GM23338 (cell line): ENCODE results near the gene KLHL21.

Source experiments
- CREB1 ChIP-seq: fragments of 250-450 bp; sonication (Bioruptor Pico); IDR thresholded peaks from 2 replicates; pipeline ENCODE4 v1.5.0; 2020; ENCODE audit warnings: low read depth, mild to moderate bottlenecking, moderate library complexity
- EZH2 ChIP-seq: fragments of 200-600 bp; sonication (generic); IDR thresholded peaks from one replicate; pipeline ENCODE4 v1.8.0; 2017; ENCODE audit warnings: antibody characterized with exemption, mild to moderate bottlenecking, low read depth; ENCODE audit not compliant: unreplicated experiment
- EZH2phosphoT487 ChIP-seq: fragments of 200-600 bp; sonication (generic); IDR thresholded peaks from one replicate; pipeline ENCODE4 v1.8.1; 2018; ENCODE audit warnings: antibody characterized with exemption; ENCODE audit not compliant: unreplicated experiment
- JUNB ChIP-seq: IDR thresholded peaks from one replicate; pipeline ENCODE4 v1.6.1; 2016; ENCODE audit warnings: antibody characterized with exemption; ENCODE audit not compliant: unreplicated experiment
- POLR2AphosphoS5 ChIP-seq: IDR thresholded peaks from 2 replicates; pipeline ENCODE4 v1.6.1; 2016; ENCODE audit warnings: antibody characterized with exemption, low read depth
- ZNF331 ChIP-seq: fragments of 250-450 bp; sonication (Bioruptor Pico); IDR thresholded peaks from 2 replicates; pipeline ENCODE4 v1.5.0; 2020; ENCODE audit warnings: low read depth, mild to moderate bottlenecking, moderate library complexity
- TF ChIP-seq, protein P1 (sequence below), 2 experiments: fragments of 200-600 bp in 1 of 2; sonication (generic) in 1 of 2; conservative IDR thresholded peaks; 2 replicates each; pipeline versions ENCODE4 v1.5.1 to v1.6.1; 2016 to 2017; ENCODE audit warnings: antibody characterized with exemption in 2 of 2, low read depth in 2 of 2, mild to moderate bottlenecking in 2 of 2, moderate library complexity in 1 of 2
- TF ChIP-seq, protein P2 (sequence below): IDR thresholded peaks from 2 replicates; pipeline ENCODE4 v1.6.1; 2016; ENCODE audit warnings: antibody characterized with exemption
- TF ChIP-seq, protein P3 (sequence below): IDR thresholded peaks from one replicate; pipeline ENCODE4 v1.6.1; 2018; ENCODE audit warnings: antibody characterized with exemption; ENCODE audit not compliant: unreplicated experiment
- TF ChIP-seq, protein P4 (sequence below): fragments of 250-450 bp; sonication (Bioruptor Pico); IDR thresholded peaks from 2 replicates; pipeline ENCODE4 v1.5.0; 2020; ENCODE audit warnings: mild to moderate bottlenecking, moderate library complexity

DNA sequence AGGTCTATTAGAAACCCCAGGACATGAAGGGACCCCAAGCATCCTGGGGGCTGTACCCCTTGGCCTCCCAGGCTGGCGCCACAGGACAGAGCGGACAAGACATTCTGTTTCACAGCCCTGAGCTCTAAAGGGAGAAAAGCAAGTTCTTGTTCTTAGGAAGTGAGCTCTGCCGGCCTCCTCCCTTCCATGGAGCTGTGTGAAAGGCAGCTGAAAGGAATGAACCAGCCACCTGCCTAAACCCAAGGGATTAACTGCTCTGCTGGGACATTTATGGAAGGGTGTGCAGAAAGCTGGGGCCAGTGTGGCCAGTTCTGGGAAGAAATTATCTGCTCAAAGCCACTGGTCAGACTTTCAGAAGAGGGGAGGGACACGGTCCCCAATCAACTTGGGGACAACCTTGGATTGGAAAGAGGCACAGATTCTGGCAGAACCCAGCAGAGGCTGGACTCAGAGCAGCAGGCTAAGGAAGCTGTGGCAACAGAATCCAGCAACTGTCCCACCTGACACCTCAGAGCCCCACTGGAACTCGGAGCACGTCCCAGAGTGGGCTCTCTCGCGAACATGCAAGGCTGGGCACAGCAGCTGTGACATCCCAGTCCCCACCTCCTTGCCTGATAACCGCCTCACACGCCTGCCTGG lies 2.1 kb downstream of the KLHL21 start:
- TF ChIP-seq, protein P1, sequence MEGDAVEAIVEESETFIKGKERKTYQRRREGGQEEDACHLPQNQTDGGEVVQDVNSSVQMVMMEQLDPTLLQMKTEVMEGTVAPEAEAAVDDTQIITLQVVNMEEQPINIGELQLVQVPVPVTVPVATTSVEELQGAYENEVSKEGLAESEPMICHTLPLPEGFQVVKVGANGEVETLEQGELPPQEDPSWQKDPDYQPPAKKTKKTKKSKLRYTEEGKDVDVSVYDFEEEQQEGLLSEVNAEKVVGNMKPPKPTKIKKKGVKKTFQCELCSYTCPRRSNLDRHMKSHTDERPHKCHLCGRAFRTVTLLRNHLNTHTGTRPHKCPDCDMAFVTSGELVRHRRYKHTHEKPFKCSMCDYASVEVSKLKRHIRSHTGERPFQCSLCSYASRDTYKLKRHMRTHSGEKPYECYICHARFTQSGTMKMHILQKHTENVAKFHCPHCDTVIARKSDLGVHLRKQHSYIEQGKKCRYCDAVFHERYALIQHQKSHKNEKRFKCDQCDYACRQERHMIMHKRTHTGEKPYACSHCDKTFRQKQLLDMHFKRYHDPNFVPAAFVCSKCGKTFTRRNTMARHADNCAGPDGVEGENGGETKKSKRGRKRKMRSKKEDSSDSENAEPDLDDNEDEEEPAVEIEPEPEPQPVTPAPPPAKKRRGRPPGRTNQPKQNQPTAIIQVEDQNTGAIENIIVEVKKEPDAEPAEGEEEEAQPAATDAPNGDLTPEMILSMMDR (conservative IDR thresholded peaks at IDR 0.05; ENCODE audit: low read depth in 2 of 2): no peak
- TF ChIP-seq, protein P2, sequence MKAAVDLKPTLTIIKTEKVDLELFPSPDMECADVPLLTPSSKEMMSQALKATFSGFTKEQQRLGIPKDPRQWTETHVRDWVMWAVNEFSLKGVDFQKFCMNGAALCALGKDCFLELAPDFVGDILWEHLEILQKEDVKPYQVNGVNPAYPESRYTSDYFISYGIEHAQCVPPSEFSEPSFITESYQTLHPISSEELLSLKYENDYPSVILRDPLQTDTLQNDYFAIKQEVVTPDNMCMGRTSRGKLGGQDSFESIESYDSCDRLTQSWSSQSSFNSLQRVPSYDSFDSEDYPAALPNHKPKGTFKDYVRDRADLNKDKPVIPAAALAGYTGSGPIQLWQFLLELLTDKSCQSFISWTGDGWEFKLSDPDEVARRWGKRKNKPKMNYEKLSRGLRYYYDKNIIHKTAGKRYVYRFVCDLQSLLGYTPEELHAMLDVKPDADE: no peak
- TF ChIP-seq ZNF331 (CRISPR knock-in tag): no peak
- TF ChIP-seq, protein P3, sequence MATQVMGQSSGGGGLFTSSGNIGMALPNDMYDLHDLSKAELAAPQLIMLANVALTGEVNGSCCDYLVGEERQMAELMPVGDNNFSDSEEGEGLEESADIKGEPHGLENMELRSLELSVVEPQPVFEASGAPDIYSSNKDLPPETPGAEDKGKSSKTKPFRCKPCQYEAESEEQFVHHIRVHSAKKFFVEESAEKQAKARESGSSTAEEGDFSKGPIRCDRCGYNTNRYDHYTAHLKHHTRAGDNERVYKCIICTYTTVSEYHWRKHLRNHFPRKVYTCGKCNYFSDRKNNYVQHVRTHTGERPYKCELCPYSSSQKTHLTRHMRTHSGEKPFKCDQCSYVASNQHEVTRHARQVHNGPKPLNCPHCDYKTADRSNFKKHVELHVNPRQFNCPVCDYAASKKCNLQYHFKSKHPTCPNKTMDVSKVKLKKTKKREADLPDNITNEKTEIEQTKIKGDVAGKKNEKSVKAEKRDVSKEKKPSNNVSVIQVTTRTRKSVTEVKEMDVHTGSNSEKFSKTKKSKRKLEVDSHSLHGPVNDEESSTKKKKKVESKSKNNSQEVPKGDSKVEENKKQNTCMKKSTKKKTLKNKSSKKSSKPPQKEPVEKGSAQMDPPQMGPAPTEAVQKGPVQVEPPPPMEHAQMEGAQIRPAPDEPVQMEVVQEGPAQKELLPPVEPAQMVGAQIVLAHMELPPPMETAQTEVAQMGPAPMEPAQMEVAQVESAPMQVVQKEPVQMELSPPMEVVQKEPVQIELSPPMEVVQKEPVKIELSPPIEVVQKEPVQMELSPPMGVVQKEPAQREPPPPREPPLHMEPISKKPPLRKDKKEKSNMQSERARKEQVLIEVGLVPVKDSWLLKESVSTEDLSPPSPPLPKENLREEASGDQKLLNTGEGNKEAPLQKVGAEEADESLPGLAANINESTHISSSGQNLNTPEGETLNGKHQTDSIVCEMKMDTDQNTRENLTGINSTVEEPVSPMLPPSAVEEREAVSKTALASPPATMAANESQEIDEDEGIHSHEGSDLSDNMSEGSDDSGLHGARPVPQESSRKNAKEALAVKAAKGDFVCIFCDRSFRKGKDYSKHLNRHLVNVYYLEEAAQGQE: no peak
- TF ChIP-seq EZH2: no peak
- no peak for TF ChIP-seq POLR2AphosphoS5
- no peak for TF ChIP-seq EZH2phosphoT487
- no peak for TF ChIP-seq CREB1 (CRISPR knock-in tag)
- TF ChIP-seq JUNB: no peak
- TF ChIP-seq, protein P4, sequence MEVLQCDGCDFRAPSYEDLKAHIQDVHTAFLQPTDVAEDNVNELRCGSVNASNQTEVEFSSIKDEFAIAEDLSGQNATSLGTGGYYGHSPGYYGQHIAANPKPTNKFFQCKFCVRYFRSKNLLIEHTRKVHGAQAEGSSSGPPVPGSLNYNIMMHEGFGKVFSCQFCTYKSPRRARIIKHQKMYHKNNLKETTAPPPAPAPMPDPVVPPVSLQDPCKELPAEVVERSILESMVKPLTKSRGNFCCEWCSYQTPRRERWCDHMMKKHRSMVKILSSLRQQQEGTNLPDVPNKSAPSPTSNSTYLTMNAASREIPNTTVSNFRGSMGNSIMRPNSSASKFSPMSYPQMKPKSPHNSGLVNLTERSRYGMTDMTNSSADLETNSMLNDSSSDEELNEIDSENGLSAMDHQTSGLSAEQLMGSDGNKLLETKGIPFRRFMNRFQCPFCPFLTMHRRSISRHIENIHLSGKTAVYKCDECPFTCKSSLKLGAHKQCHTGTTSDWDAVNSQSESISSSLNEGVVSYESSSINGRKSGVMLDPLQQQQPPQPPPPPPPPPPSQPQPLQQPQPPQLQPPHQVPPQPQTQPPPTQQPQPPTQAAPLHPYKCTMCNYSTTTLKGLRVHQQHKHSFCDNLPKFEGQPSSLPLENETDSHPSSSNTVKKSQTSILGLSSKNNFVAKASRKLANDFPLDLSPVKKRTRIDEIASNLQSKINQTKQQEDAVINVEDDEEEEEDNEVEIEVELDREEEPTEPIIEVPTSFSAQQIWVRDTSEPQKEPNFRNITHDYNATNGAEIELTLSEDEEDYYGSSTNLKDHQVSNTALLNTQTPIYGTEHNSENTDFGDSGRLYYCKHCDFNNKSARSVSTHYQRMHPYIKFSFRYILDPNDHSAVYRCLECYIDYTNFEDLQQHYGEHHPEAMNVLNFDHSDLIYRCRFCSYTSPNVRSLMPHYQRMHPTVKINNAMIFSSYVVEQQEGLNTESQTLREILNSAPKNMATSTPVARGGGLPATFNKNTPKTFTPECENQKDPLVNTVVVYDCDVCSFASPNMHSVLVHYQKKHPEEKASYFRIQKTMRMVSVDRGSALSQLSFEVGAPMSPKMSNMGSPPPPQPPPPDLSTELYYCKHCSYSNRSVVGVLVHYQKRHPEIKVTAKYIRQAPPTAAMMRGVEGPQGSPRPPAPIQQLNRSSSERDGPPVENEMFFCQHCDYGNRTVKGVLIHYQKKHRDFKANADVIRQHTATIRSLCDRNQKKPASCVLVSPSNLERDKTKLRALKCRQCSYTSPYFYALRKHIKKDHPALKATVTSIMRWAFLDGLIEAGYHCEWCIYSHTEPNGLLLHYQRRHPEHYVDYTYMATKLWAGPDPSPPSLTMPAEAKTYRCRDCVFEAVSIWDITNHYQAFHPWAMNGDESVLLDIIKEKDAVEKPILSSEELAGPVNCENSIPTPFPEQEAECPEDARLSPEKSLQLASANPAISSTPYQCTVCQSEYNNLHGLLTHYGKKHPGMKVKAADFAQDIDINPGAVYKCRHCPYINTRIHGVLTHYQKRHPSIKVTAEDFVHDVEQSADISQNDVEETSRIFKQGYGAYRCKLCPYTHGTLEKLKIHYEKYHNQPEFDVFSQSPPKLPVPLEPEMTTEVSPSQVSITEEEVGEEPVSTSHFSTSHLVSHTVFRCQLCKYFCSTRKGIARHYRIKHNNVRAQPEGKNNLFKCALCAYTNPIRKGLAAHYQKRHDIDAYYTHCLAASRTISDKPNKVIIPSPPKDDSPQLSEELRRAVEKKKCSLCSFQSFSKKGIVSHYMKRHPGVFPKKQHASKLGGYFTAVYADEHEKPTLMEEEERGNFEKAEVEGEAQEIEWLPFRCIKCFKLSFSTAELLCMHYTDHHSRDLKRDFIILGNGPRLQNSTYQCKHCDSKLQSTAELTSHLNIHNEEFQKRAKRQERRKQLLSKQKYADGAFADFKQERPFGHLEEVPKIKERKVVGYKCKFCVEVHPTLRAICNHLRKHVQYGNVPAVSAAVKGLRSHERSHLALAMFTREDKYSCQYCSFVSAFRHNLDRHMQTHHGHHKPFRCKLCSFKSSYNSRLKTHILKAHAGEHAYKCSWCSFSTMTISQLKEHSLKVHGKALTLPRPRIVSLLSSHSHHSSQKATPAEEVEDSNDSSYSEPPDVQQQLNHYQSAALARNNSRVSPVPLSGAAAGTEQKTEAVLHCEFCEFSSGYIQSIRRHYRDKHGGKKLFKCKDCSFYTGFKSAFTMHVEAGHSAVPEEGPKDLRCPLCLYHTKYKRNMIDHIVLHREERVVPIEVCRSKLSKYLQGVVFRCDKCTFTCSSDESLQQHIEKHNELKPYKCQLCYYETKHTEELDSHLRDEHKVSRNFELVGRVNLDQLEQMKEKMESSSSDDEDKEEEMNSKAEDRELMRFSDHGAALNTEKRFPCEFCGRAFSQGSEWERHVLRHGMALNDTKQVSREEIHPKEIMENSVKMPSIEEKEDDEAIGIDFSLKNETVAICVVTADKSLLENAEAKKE (CRISPR knock-in tag): no peak
